ENCODE measurements around the gene POM121.
"Not testable (repeated sequence)": the region's sequence is repeated elsewhere in the genome, so short reads cannot be mapped to it uniquely, and the experiment has no call there.

POM121 gene

DNA sequence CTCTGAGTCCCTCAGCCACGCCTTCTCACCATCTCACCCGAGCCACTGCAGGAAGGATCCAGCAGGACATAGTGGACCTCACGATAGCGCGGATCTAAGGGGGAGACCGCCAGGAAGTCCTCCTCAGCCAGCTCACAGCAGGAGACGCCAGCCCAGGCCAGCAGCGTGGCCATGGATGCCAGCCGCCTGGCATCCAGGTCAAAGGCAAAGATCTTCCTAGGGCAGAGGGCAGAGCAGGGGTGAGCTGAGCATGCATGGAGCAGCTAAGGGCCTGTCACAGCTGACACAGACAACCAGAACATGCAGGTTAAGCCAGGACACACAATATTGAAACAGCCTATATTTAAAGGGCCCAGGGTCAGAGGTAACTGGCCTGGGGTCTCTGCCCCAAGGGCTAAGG is 24.4 kb downstream of the POM121 start:
- not testable (repeated sequence) for DNase-seq (ENCODE audit: low read depth in 2 of 2)

- not testable (repeated sequence) for DNase-seq (ENCODE audit: low read depth in 2 of 2)
These were observed 24.8 kb downstream of the POM121 start for GRCh38 chr7:72949686-72950085.

GRCh38 chr7:72950432-72950831 is 25.5 kb downstream of the POM121 start:
- DNase-seq (ENCODE audit: low read depth in 2 of 2): not testable (repeated sequence)

GRCh38 chr7:72953901-72954562 is 29.1 kb downstream of the POM121 start:
- not testable (repeated sequence) for DNase-seq (ENCODE audit: low read depth in 2 of 2)

DNA sequence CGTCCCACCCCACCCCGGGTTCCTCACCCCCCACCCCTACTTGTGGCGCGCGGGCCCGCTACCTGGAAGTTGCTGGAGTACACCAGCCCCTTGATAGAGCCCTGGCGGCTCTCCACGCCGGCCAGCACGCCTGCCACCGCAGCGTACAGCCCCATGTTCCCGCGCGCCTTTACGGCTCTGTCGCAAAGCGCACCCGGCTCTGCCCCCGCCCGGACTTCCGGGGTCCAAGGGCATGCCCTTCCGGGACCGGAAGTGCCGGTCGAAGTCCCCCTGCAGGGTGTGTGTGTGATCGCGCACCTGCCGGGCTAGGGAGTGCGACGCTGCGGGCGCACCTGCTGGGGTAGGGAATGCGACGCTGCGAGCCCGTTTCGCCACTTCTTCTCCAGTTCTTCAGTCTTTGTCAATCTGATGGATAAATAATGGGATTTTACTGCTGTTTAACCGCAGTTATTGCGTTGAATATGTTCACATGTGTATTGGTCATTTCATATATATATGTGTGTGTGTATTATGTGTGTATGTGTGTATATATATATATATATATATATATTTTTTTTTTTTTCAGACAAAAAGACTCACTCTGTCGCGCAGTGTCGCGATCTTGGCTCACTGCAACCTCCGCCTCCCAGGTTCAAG is 29.8 kb downstream of the POM121 start:
- DNase-seq (ENCODE audit: low read depth in 2 of 2): not testable (repeated sequence)

DNA sequence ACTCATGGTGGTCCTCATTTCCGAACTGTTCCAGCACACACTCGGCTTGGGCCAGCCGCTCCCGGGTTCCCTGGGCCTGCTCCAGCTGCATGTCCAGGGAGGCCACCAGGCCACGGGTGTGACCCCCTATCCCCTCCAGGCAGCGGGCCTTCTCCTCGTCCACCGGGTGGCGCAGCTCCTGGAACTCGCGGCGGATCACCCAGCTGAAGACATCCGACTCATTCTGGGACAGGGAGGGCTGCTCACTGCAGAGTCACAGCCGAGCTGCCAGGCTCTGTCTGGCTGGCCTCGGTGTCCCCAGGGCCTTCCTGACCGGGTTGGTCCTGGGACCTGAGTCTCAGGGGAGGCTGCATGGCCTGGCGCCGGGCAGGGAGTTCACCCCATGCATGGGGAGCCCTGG is 35.1 kb downstream of the POM121 start:
- DNase-seq (ENCODE audit: low read depth in 2 of 2): not testable (repeated sequence)

DNA sequence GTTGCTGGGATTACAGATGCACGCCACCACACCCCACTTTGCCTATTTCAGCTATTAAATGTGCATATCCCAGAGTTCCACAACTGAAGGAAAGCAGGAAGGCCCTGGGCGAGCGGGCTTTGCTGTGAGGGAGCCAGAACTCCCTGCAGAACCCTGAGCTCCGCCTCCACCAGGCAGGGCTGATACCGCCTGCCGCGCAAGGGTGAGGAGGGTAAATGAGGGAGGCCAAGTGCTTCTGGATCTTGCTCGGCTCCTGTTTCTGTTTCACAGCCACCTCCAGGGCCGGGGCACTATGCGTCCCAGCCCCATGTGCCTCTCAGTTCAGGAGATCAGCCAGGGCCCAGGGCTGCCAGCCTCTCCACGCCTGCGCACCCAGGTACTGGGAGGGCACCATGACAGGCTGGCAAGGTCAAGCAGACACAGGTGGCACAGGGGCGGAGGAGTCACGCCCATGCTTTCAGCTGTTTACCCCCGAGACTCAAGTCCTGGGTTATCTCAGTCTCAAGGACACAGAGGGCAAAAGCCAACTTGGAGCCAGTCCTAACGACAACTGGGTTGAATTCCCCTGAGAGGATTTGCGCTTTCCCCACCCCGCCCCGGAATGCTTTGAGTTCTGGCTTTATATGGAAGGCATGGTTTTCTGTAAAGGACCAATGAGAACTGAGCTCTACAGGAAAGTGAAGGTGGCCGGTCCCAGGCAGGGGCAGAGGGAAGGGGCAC is 35.9 kb downstream of the POM121 start:
- DNase-seq (ENCODE audit: low read depth in 2 of 2): not testable (repeated sequence)

- not testable (repeated sequence) for DNase-seq (ENCODE audit: low read depth in 2 of 2)
These were observed 36.4 kb downstream of the POM121 start for GRCh38 chr7:72961346-72961650.

DNA sequence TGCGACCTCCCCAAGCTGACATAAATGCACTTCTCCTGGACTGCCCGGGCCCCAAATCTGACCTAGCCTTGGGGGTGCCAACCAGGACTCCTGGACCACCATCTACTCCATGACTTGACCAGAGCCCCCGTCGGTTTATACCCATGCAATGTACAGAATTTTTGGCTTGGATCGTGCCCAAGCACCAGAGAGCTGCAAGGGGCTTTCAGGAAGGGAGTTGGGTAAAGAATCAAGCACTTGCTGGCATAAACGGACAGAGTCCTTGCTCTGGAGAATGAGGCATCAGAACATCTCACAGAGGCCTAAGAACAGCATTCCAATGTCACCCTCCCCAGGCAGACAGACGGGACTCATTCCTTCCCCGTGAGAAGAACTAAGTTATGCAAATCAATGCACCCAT is 38.2 kb downstream of the POM121 start:
- DNase-seq (ENCODE audit: low read depth in 2 of 2): not testable (repeated sequence)

- DNase-seq (ENCODE audit: low read depth in 2 of 2): not testable (repeated sequence)
These were observed 40.5 kb downstream of the POM121 start for GRCh38 chr7:72965186-72965975.

DNA sequence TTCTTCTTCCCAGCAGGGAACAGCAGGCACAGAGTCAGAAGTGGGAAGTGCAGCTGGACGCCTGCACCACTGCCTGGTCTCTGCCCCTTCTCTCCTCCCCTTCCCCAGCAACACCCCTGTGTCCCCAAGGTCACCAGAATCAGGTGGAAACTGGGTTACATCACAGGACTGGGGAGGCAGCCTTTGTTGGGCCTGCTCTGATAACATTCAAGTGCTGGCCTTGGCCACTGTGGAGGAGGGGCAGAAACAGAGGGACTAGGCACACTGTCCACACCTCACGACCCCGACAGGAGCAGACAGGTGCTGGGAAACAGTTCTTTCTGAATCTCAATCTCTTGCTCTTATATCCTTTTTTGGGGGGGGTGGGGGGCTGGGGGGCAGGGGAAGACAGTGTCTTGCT is 42.0 kb downstream of the POM121 start:
- not testable (repeated sequence) for DNase-seq (ENCODE audit: low read depth in 2 of 2)

- not testable (repeated sequence) for DNase-seq (ENCODE audit: low read depth in 2 of 2)
These were observed 44.2 kb downstream of the POM121 start, which contains the start of gene TRIM74 for GRCh38 chr7:72968980-72969516. Gene TRIM74, minus strand, starts transcription at chr7:72969466. Its CDS starts 3,309 bp downstream, at chr7:72966157.

DNA sequence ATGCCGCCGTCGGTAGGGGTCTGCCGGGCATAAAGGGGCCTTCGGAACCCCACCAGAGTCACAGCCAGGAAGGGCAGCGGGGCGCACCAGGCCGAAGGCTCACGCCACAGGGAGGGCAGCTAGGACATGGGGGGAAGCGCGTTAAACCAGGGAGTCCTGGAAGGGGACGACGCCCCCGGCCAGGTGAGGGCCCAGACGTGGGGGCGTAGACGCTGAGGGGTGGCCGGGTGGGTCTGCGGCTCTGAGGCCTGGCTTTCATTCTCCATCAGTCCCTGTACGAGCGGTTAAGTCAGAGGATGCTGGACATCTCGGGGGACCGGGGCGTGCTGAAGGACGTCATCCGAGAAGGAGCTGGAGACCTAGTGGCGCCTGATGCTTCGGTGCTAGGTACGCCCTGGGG is 44.8 kb downstream of the POM121 start:
- DNase-seq (ENCODE audit: low read depth in 2 of 2): not testable (repeated sequence)

GRCh38 chr7:72971505-72971904 is 46.6 kb downstream of the POM121 start:
- DNase-seq (ENCODE audit: low read depth in 2 of 2): not testable (repeated sequence)

DNA sequence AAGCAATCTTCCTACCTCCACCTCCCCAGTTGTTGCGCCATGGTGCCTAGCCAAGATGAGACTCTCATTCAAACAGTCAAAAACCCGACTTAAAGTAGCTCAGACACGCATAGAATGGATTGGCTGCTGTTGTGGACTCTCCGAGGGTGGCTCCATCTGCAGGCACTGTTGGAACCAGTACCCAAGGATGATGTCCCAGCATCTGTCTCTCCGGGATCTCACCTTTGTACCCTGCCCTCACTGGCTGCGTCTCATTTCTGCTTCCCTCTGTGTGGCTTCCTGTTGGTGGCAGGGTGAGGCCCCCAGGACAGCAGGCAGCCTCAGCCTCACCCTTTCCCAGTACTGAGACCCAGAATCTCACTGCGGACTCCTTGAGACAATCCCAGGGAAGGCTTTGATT is 49.9 kb downstream of the POM121 start:
- not testable (repeated sequence) for DNase-seq (ENCODE audit: low read depth in 2 of 2)

DNA sequence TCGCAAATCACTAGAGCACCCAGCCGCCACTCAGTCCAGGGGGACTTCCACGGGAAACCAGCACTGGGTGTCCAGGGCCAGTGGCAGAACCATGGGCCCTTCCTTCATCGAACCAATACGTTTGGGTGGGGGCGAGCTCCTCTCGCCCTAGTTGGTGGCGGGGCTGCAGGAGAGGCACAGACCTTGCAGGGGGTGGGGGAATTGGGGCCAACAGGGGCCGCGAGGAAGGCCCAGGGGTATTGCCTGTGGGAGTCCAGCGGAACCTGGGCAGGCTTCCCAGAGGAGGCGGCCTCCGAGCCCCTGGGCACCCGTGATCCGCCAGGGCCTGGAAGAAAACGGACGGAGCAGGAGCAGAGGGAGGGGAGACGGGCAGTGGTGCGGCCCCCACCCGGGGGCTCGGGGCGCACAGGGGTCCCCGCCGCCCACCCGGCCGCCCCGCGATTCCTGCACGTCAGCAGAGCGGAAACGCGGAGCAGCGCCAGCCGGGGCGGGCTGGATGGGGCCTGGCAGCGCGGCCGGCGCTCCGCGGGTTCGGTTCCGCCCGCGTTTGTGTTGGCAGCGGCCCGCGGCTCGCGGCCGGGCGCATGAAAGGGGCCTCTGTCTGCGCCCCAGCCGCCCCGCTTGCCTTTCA is 50.9 kb downstream of the POM121 start:
- DNase-seq (ENCODE audit: low read depth in 2 of 2): not testable (repeated sequence)

GRCh38 chr7:72976434-72976833 is 51.5 kb downstream of the POM121 start:
- DNase-seq (ENCODE audit: low read depth in 2 of 2): not testable (repeated sequence)

DNA sequence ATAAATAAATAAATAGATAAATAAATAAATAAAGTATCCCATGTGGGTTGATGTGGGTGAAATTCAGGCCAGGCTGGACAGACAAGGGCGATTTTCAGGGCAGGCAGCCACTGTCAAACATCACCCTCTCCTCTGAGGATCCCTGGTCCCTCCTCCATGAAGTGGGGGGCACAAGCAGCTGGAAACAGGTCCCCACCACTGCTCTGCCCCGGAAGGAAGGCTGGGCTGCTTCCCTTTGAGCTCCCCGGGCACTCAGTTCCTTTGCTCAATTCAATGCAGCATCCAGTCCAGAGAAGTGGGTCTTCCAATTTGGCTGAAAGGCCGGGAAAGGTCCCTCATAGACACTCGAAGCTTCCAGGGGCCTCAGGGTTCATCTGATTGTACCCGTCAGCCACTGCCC is 55.5 kb downstream of the POM121 start:
- not testable (repeated sequence) for DNase-seq (ENCODE audit: low read depth in 2 of 2)

DNA sequence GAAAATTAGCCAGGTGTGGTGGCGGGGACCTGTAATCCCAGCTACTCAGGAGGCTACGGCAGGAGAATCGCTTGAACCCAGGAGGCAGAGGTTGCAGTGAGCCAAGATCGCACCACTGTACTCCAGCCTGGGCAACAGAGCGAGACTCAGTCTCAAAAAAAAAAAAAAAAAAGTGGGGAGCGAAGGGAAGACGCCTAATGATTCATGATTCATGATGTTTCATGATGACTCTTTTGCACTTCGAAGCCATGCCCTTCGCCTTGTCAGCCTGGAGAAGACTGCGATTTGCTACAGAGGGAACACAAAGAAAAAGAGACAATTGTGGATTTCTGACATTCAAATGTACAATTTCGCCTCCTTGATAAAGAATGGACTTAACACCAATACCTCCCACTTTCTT is 57.2 kb downstream of the POM121 start:
- DNase-seq (ENCODE audit: low read depth in 2 of 2): not testable (repeated sequence)

GRCh38 chr7:72990146-72990913 is 65.4 kb downstream of the POM121 start:
- DNase-seq (ENCODE audit: low read depth in 2 of 2): not testable (repeated sequence)
